Cardiac atrium fibroblast (primary cell): ENCODE results near the gene JCAD. TPM values are rescaled to one million over a fixed set of nuclear protein-coding genes. Genes with fewer than 3 reads are reported as not detected.

Source experiments
- total RNA-seq: library from RNA; depleted of rRNA; stranded (reverse); fragments of >200 nt; gene quantifications from 2 replicates; pipeline ENCODE4 v1.2.3, GENCODE V29; 2015

The JCAD gene
- 8.5 and 35.2 TPM in 2 replicates for total RNA-seq

GRCh38 chr10:30059209-30060107 lies at the start of gene JCAD:
Gene JCAD (minus strand): TSS chr10:30059586. CDS start chr10:30047812, 11,774 bp downstream.

